ENCODE measurements around the gene ITGA5. TPM values are rescaled to one million over a fixed set of nuclear protein-coding genes. Genes with fewer than 3 reads are reported as not detected.

Gene ITGA5
- total RNA-seq, 1 donor from 2014 or later: 112 TPM

DNA sequence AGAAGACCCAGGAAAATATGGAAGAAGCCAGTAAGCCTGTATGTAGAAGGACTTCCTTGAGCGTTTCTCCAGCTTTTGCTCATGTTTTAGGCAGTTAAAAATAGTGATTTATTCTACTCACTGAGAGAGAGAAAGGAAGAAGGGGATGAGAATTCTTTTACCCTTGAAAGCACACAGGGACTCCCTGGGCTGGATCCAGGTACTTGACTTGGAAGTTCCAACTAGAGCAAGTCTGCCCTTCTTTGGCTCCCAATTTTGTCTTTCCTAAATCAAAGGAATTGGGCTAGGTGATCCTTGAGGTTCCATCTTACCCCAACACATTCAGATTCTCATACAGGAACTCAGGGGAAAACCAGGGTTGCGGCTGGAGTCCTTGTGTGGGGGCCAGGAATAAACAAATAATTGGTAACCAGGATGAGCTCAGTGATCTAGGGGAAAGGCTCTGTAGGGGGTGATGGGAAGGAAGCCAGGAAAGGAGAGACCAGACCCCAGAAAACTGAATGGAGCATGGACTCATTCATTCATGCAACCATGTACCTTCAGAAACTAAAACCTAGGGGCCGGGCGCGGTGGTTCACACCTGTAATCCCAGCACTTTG is 11.5 kb upstream of the ITGA5 start:
- no peak for DNase-seq (ENCODE audit: low read depth)

- no peak for DNase-seq (ENCODE audit: low read depth)
These were observed 10.0 kb upstream of the ITGA5 start for GRCh38 chr12:54429014-54429471.

GRCh38 chr12:54428050-54429013 is 9.3 kb upstream of the ITGA5 start:
- no peak for DNase-seq (ENCODE audit: low read depth)

- DNase-seq (ENCODE audit: low read depth): no peak
These were observed 8.0 kb upstream of the ITGA5 start for GRCh38 chr12:54427106-54427505.

GRCh38 chr12:54426690-54427089 is 7.6 kb upstream of the ITGA5 start:
- DNase-seq (ENCODE audit: low read depth): no peak

GRCh38 chr12:54425702-54426101 is 6.6 kb upstream of the ITGA5 start:
- DNase-seq (ENCODE audit: low read depth): no peak

DNA sequence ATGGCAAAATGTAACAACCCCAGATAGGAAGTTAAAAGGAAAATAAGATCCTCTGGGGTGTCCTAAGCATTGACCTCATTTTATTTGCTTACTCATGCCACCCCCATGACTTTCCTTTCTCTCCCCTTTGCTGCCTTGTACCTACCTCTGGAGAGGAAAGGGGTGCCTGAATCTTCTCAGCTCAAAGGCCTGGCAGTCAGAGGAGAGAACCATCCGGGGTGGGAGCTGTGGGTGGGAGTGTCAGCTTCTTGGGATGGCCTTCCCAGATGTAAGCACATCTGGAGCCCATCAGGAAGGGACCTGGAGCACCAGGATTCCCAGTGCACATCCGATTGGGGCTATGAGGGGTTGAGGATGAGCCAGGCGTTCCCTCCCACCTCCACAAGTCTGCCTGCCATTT is 5.2 kb upstream of the ITGA5 start:
- DNase-seq (ENCODE audit: low read depth): no peak

DNA sequence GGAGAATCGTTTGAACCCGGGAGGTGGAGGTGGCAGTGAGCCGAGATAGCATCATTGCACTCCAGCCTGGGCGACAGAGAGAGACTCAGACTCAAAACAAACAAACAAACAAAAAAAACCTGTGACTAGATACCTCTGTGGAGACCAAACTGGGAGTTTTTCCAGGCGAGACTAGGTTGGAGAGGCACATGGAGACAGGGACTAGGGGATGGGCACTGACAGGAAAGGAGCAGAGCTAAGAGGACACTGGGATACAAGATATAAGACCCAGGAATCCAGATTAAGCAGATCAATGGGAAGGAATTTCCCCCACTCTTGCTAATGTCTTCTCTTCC is 4.7 kb upstream of the ITGA5 start:
- no peak for DNase-seq (ENCODE audit: low read depth)

DNA sequence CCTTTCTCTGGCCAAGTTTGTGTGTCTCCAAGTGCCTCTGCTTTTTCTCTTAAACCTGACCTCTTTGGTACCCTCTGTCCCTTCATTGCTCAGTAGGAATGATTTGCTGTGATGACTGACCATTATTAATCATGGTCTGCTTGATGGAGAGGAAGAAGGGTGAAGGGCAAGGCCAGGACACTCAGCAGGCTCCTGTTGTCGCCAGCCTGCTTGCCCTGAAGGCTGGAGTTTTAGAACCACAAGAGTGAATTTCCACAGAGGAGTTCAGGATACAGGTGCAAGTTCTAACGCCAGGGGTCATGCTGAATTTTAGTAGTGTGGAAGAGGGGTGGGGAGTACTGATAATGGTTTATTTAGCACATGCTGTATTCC is 2.8 kb upstream of the ITGA5 start:
- DNase-seq (ENCODE audit: low read depth): no peak

- DNase-seq (ENCODE audit: low read depth): no peak
These were observed 2.3 kb upstream of the ITGA5 start for GRCh38 chr12:54421175-54421878.

GRCh38 chr12:54420766-54421144 is 1.7 kb upstream of the ITGA5 start:
- DNase-seq (ENCODE audit: low read depth): no peak

GRCh38 chr12:54418441-54419087 is 502 bp downstream of the ITGA5 start:
- DNase-seq (ENCODE audit: low read depth): no peak

GRCh38 chr12:54417712-54418440 is 1.2 kb downstream of the ITGA5 start:
- no peak for DNase-seq (ENCODE audit: low read depth)

- DNase-seq (ENCODE audit: low read depth): no peak
These were observed 2.1 kb downstream of the ITGA5 start for GRCh38 chr12:54416687-54417603.

DNA sequence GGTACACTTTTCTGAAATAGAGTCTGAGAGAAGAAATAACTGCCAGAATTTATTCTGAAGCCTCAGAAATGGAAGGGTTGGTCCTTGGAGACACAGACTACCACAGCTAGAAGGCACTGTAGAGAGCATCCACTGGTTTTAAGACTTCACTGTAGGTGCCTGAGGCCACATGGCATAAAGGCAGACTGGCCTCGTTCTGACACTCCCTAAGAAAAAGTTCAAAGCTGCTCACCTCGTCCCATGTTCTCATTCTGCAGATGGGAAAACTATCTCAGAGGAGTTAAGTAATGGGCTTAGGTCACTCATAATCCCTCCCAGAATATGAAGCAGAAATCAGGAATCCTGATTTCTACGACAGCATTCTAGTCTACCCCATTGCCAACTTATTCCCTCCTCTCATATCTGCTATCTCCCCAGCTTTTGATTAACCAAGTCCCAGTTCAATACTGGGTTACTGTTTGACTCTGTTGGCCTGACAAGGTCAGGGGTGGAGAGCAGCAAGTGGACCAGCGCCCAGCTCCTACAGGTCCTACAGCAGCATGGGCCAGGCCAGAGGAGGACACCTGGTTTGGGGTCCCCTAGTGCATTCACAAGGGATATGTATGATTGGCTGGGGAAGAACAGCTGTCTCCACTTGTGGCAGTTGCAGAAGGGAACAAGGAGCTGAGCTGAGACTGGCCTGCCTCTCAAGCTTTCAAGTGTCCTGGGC is 3.7 kb downstream of the ITGA5 start:
- no peak for DNase-seq (ENCODE audit: low read depth)

- DNase-seq (ENCODE audit: low read depth): no peak
These were observed 5.5 kb downstream of the ITGA5 start for GRCh38 chr12:54413284-54414190.

DNA sequence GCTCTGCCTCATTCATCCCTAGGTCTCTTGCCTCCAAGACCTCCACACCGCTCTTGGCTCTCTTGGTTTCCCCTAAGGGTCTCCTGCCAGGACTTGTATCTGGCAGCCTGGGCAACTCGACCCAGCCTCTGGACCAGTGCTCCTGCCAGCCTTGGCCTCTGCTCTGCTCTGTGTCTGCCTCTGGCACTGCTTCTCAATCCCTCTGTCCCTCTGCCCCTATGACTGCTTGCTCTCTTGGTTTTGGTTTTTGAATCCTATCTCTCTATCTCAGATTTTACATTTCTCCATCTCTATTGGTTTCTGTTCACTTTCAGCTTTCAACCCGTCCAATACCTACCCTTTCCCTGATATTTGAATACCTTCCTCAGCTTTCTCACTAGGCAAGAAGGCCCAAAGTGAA is 6.3 kb downstream of the ITGA5 start:
- no peak for DNase-seq (ENCODE audit: low read depth)

DNA sequence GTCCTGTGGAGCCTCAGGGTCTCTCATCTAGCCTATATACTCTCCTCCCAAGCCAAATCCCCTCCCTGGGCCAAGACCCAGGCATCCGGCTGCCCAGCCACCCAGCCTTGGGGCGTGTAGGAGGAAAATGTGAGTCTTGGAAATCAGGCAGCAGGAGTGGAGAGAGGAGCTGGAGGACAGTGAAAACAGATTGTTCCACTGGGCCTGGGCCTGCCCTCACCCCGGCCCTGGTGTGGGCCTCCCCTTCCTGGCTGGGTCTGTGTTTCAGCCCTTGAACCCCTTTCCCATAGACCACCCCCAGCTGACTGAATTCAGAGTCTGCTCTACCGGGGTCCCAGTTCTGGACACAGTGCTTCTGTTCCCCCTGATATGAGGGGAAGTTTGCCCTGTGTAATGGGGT is 6.7 kb downstream of the ITGA5 start:
- no peak for DNase-seq (ENCODE audit: low read depth)
